Measurements from ENCODE around the gene CDH24. TPM values are rescaled to one million over a fixed set of nuclear protein-coding genes. Genes with fewer than 3 reads are reported as not detected.

CDH24 gene
- total RNA-seq, 1 experiment from 2014 or later: 17.9 TPM

DNA sequence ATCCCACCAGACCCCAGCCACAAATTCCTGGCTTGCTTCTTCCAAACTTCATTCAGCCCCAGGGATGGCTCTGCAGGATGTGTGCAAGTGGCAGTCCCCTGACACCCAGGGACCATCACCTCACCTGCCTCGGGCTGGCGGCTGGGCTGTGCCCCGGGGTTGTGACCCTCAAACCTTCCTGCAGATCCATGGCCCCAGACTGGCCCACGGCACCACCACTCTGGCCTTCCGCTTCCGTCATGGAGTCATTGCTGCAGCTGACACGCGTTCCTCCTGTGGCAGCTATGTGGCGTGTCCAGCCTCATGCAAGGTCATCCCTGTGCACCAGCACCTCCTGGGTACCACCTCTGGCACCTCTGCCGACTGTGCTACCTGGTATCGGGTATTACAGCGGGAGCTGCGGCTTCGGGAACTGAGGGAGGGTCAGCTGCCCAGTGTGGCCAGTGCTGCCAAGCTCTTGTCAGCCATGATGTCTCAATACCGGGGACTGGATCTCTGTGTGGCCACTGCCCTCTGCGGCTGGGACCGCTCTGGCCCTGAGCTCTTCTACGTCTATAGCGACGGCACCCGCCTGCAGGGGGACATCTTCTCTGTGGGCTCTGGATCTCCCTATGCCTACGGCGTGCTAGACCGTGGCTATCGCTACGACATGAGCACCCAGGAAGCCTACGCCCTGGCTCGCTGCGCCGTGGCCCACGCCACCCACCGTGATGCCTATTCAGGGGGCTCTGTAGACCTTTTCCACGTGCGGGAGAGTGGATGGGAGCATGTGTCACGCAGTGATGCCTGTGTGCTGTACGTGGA is 15.0 kb downstream of the CDH24 start, which contains the start of gene PSMB11 (continued):
- TF ChIP-seq, protein P1, sequence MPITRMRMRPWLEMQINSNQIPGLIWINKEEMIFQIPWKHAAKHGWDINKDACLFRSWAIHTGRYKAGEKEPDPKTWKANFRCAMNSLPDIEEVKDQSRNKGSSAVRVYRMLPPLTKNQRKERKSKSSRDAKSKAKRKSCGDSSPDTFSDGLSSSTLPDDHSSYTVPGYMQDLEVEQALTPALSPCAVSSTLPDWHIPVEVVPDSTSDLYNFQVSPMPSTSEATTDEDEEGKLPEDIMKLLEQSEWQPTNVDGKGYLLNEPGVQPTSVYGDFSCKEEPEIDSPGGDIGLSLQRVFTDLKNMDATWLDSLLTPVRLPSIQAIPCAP (CRISPR knock-in tag; IDR thresholded peaks at IDR 0.05): no peak
- TF ChIP-seq, protein P2, sequence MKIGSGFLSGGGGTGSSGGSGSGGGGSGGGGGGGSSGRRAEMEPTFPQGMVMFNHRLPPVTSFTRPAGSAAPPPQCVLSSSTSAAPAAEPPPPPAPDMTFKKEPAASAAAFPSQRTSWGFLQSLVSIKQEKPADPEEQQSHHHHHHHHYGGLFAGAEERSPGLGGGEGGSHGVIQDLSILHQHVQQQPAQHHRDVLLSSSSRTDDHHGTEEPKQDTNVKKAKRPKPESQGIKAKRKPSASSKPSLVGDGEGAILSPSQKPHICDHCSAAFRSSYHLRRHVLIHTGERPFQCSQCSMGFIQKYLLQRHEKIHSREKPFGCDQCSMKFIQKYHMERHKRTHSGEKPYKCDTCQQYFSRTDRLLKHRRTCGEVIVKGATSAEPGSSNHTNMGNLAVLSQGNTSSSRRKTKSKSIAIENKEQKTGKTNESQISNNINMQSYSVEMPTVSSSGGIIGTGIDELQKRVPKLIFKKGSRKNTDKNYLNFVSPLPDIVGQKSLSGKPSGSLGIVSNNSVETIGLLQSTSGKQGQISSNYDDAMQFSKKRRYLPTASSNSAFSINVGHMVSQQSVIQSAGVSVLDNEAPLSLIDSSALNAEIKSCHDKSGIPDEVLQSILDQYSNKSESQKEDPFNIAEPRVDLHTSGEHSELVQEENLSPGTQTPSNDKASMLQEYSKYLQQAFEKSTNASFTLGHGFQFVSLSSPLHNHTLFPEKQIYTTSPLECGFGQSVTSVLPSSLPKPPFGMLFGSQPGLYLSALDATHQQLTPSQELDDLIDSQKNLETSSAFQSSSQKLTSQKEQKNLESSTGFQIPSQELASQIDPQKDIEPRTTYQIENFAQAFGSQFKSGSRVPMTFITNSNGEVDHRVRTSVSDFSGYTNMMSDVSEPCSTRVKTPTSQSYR (CRISPR knock-in tag; IDR thresholded peaks at IDR 0.05): no peak
- TF ChIP-seq SMAD4 (CRISPR knock-in tag; IDR thresholded peaks at IDR 0.05) (no peak), JUN (CRISPR knock-in tag; IDR thresholded peaks at IDR 0.05) (no peak), TEAD4 (CRISPR knock-in tag; IDR thresholded peaks at IDR 0.05) (no peak)
- TF ChIP-seq, protein P3, sequence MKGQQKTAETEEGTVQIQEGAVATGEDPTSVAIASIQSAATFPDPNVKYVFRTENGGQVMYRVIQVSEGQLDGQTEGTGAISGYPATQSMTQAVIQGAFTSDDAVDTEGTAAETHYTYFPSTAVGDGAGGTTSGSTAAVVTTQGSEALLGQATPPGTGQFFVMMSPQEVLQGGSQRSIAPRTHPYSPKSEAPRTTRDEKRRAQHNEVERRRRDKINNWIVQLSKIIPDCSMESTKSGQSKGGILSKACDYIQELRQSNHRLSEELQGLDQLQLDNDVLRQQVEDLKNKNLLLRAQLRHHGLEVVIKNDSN (CRISPR knock-in tag; IDR thresholded peaks at IDR 0.05): no peak
- TF ChIP-seq, protein P4, sequence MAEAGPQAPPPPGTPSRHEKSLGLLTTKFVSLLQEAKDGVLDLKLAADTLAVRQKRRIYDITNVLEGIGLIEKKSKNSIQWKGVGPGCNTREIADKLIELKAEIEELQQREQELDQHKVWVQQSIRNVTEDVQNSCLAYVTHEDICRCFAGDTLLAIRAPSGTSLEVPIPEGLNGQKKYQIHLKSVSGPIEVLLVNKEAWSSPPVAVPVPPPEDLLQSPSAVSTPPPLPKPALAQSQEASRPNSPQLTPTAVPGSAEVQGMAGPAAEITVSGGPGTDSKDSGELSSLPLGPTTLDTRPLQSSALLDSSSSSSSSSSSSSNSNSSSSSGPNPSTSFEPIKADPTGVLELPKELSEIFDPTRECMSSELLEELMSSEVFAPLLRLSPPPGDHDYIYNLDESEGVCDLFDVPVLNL (CRISPR knock-in tag; IDR thresholded peaks at IDR 0.05; ENCODE audit: borderline replicate concordance, low read depth): no peak
- TF ChIP-seq, protein P5, sequence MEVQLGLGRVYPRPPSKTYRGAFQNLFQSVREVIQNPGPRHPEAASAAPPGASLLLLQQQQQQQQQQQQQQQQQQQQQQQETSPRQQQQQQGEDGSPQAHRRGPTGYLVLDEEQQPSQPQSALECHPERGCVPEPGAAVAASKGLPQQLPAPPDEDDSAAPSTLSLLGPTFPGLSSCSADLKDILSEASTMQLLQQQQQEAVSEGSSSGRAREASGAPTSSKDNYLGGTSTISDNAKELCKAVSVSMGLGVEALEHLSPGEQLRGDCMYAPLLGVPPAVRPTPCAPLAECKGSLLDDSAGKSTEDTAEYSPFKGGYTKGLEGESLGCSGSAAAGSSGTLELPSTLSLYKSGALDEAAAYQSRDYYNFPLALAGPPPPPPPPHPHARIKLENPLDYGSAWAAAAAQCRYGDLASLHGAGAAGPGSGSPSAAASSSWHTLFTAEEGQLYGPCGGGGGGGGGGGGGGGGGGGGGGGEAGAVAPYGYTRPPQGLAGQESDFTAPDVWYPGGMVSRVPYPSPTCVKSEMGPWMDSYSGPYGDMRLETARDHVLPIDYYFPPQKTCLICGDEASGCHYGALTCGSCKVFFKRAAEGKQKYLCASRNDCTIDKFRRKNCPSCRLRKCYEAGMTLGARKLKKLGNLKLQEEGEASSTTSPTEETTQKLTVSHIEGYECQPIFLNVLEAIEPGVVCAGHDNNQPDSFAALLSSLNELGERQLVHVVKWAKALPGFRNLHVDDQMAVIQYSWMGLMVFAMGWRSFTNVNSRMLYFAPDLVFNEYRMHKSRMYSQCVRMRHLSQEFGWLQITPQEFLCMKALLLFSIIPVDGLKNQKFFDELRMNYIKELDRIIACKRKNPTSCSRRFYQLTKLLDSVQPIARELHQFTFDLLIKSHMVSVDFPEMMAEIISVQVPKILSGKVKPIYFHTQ (CRISPR knock-in tag; IDR thresholded peaks at IDR 0.05): no peak

DNA sequence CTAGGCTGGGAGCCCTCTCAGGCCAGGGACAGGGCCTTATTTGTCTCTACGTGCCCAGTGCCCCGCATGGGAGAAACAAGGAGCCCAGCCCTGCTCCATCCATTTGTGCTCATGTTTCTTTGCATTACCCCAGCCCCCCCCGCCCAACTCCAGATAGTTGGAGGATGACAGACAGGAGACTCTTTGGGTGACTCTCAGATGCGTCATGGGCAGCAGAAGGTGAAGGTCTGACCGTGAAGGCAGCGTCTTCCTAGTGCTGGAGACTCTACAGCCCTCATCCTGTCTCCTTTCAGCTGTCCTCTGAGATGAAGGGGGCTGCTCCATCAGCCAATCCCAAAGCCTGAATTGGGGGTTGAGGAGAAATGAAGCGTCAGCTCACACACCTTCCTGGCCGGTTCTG is 15.6 kb downstream of the CDH24 start:
- ChIA-PET CTCF (interaction anchor here (0.9 to 5.8 kb wide), 10 partner anchors 9 to 79 kb away, joined by 3 to 44 read pairs (median 8); partner anchors contain the start of gene CDH24), POLR2A (no interaction called here)
- Mint-ChIP-seq H3K36me3 (no peaks in the 10 kb centered on the region), H3K27me3 (ENCODE audit: low read depth) (no peaks in the 10 kb centered on the region), H3K27ac (no peak overlapping the region), H3K9me3 (no peaks in the 10 kb centered on the region), H3K4me3 (no peak overlapping the region), H3K4me1 (peaks cover 5% of the 10 kb centered on the region; the same call in 1 of the 2 replicates)
- no peak for DNase-seq (ENCODE audit: low spot score)
- no peak for ATAC-seq
- TF ChIP-seq ZNF138 (CRISPR knock-in tag; conservative IDR thresholded peaks at IDR 0.05) (no peak), SP1 (CRISPR knock-in tag; conservative IDR thresholded peaks at IDR 0.05) (no peak), TEAD4 (CRISPR knock-in tag; IDR thresholded peaks at IDR 0.05) (no peak), JAZF1 (CRISPR knock-in tag; IDR thresholded peaks at IDR 0.05) (no peak), TP53 (CRISPR knock-in tag; IDR thresholded peaks at IDR 0.05) (no peak)
- TF ChIP-seq, protein P4 (CRISPR knock-in tag; IDR thresholded peaks at IDR 0.05; ENCODE audit: borderline replicate concordance, low read depth): no peak
- TF ChIP-seq, protein P6, sequence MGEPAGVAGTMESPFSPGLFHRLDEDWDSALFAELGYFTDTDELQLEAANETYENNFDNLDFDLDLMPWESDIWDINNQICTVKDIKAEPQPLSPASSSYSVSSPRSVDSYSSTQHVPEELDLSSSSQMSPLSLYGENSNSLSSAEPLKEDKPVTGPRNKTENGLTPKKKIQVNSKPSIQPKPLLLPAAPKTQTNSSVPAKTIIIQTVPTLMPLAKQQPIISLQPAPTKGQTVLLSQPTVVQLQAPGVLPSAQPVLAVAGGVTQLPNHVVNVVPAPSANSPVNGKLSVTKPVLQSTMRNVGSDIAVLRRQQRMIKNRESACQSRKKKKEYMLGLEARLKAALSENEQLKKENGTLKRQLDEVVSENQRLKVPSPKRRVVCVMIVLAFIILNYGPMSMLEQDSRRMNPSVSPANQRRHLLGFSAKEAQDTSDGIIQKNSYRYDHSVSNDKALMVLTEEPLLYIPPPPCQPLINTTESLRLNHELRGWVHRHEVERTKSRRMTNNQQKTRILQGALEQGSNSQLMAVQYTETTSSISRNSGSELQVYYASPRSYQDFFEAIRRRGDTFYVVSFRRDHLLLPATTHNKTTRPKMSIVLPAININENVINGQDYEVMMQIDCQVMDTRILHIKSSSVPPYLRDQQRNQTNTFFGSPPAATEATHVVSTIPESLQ (CRISPR knock-in tag; IDR thresholded peaks at IDR 0.05): no peak
- TF ChIP-seq, protein P7, sequence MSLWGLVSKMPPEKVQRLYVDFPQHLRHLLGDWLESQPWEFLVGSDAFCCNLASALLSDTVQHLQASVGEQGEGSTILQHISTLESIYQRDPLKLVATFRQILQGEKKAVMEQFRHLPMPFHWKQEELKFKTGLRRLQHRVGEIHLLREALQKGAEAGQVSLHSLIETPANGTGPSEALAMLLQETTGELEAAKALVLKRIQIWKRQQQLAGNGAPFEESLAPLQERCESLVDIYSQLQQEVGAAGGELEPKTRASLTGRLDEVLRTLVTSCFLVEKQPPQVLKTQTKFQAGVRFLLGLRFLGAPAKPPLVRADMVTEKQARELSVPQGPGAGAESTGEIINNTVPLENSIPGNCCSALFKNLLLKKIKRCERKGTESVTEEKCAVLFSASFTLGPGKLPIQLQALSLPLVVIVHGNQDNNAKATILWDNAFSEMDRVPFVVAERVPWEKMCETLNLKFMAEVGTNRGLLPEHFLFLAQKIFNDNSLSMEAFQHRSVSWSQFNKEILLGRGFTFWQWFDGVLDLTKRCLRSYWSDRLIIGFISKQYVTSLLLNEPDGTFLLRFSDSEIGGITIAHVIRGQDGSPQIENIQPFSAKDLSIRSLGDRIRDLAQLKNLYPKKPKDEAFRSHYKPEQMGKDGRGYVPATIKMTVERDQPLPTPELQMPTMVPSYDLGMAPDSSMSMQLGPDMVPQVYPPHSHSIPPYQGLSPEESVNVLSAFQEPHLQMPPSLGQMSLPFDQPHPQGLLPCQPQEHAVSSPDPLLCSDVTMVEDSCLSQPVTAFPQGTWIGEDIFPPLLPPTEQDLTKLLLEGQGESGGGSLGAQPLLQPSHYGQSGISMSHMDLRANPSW (CRISPR knock-in tag; conservative IDR thresholded peaks at IDR 0.05; ENCODE audit: low read depth): no peak
- TF ChIP-seq, protein P8, sequence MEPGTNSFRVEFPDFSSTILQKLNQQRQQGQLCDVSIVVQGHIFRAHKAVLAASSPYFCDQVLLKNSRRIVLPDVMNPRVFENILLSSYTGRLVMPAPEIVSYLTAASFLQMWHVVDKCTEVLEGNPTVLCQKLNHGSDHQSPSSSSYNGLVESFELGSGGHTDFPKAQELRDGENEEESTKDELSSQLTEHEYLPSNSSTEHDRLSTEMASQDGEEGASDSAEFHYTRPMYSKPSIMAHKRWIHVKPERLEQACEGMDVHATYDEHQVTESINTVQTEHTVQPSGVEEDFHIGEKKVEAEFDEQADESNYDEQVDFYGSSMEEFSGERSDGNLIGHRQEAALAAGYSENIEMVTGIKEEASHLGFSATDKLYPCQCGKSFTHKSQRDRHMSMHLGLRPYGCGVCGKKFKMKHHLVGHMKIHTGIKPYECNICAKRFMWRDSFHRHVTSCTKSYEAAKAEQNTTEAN (CRISPR knock-in tag; IDR thresholded peaks at IDR 0.05): no peak
- TF ChIP-seq, protein P9, sequence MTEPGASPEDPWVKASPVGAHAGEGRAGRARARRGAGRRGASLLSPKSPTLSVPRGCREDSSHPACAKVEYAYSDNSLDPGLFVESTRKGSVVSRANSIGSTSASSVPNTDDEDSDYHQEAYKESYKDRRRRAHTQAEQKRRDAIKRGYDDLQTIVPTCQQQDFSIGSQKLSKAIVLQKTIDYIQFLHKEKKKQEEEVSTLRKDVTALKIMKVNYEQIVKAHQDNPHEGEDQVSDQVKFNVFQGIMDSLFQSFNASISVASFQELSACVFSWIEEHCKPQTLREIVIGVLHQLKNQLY (CRISPR knock-in tag; IDR thresholded peaks at IDR 0.05): no peak

Data from WTC11 (cell line).